Measurements from ENCODE around the gene TACR1.
"Not testable (repeated sequence)": the region's sequence is repeated elsewhere in the genome, so short reads cannot be mapped to it uniquely, and the experiment has no call there.

TACR1 gene, protein sequence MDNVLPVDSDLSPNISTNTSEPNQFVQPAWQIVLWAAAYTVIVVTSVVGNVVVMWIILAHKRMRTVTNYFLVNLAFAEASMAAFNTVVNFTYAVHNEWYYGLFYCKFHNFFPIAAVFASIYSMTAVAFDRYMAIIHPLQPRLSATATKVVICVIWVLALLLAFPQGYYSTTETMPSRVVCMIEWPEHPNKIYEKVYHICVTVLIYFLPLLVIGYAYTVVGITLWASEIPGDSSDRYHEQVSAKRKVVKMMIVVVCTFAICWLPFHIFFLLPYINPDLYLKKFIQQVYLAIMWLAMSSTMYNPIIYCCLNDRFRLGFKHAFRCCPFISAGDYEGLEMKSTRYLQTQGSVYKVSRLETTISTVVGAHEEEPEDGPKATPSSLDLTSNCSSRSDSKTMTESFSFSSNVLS

DNA sequence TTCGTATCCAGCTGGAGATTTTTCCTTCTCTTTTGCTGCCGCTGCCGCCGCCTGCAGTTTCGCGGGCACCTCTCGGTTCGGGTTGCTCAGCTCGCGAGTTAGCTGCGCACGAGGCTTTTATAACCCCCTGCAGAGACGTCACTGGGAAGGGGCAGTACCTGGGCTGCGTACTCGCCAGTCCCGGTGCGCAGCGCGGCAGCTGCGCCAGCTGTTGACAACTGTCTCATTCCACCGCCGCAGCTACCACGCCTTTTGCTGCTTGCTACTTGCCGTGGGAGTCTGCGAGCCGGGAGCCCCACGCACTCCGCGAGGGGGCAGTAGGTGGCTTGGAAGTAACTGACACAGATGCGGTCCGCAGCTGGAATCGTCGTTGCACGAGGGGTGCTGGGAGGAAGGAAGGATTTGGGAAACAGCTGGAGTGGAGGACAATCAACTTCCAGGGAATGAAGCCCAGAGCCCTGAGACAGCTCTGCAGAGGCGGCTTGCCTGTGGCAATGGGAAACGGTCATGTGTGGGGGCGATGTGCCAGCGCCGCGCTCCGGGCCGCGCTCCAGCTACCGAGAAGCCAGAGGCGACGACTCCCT is at the start of gene TACR1:
Gene TACR1 (minus strand): TSS at position 93 of the 584 bp plus-strand sequence. CDS start 586 bp downstream, outside the sequence.
- Histone ChIP-seq H3K9ac (ENCODE audit: low read depth, low read length) (peak within 1 kb of the TSS; percentile 43; the same call in 1 of the 2 replicates), H3K4me1 (ENCODE audit: insufficient read depth, low read length) (no peaks in the 10 kb centered on the region), H3K9me3 (ENCODE audit: control insufficient read depth, insufficient read depth, low read length) (no peaks in the 10 kb centered on the region), H3K36me3 (ENCODE audit: insufficient read depth, low read length) (no peaks in the 10 kb centered on the region)

DNA sequence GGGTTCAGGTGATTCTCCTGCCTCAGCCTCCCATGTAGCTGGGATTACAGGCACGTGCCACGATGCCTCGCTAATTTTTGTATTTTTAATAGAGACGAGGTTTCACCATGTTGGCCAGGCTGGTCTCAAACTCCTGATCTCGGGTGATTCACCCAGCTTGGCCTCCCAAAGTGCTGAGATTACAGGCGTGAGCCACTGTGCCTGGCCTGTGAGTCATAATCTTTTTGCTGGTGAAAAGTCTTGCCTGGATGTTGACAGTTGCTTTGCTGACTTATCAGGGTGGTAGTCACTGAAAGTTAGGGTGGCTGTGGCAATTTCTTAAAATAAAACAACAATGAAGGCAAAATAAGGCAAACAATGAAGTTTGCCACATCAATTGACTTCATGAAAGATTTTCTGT is 49.3 kb upstream of the TACR1 start:
- not testable (repeated sequence) for H3K36me3 ChIP-seq (ENCODE audit: insufficient read depth, low read length); H3K9ac ChIP-seq (ENCODE audit: low read depth, low read length); H3K4me1 ChIP-seq (ENCODE audit: insufficient read depth, low read length); H3K9me3 ChIP-seq (ENCODE audit: control insufficient read depth, insufficient read depth, low read length)

- H3K4me1 ChIP-seq (ENCODE audit: insufficient read depth, low read length): no peaks in the 10 kb centered on the region
- H3K36me3 ChIP-seq (ENCODE audit: insufficient read depth, low read length): no peaks in the 10 kb centered on the region
- peaks cover 10% of the 10 kb centered on the region; the same call in 1 of the 2 replicates for H3K9me3 ChIP-seq (ENCODE audit: control insufficient read depth, insufficient read depth, low read length)
- no peak overlapping the region for H3K9ac ChIP-seq (ENCODE audit: low read depth, low read length)
These were observed 47.3 kb upstream of the TACR1 start for GRCh38 chr2:75246441-75247167.

- Histone ChIP-seq H3K36me3 (ENCODE audit: insufficient read depth, low read length) (no peaks in the 10 kb centered on the region), H3K9me3 (ENCODE audit: control insufficient read depth, insufficient read depth, low read length) (peaks cover 10% of the 10 kb centered on the region; the same call in 1 of the 2 replicates), H3K4me1 (ENCODE audit: insufficient read depth, low read length) (no peaks in the 10 kb centered on the region), H3K9ac (ENCODE audit: low read depth, low read length) (no peak overlapping the region)
These were observed 43.9 kb upstream of the TACR1 start for GRCh38 chr2:75243219-75243618.

DNA sequence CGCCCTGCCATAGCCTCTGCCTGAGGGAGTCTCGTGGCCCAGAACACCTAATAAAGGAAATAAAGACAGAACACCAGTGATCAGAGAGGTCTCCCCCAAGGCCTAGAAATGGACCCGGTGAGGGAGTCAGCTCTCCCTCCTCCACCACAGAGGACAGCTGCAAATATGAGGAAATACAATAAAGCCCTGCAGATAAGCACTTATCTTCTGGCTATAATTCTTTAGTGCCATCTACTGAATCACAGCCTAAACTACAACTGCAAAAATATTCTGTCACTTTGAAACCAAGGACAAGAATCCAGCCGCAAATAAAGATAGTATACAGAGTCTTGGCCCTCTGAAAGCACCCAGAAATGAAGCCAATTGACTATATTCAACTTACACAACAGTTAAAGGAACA is 42.4 kb upstream of the TACR1 start:
- Histone ChIP-seq H3K4me1 (ENCODE audit: insufficient read depth, low read length) (no peaks in the 10 kb centered on the region), H3K9ac (ENCODE audit: low read depth, low read length) (no peak overlapping the region), H3K36me3 (ENCODE audit: insufficient read depth, low read length) (no peaks in the 10 kb centered on the region), H3K9me3 (ENCODE audit: control insufficient read depth, insufficient read depth, low read length) (peaks cover 10% of the 10 kb centered on the region; the same call in 1 of the 2 replicates)

DNA sequence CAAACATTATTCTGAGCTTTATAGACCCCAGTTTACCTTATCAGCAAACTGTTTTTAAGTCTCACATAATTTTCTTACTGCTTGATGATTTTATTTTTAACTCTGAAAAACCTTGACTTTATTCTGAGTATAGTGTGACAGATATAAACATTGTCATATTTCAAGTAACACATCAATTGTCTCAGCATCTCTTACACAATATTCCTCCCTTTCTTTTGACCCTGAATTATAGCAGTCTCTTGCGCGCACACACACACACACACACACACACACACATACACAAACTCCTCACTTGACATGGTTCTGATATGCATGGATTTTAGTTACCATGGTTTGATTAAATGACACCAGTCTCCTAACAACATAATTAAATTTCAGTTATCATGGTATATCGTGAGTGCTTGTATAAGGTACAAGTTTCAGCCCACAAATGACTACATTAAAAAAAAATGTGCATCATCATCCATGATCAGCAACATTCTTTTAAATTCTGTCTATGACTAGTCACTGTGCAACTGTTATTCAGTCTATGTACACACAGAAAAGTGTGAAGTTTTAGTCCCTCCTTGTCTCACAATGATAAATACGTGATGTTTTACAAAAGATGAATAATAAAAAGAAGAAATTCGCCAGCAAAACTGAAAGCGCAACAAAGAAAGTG is 39.5 kb upstream of the TACR1 start:
- Histone ChIP-seq H3K4me1 (ENCODE audit: insufficient read depth, low read length) (no peaks in the 10 kb centered on the region), H3K36me3 (ENCODE audit: insufficient read depth, low read length) (no peaks in the 10 kb centered on the region), H3K9me3 (ENCODE audit: control insufficient read depth, insufficient read depth, low read length) (peaks cover 10% of the 10 kb centered on the region; the same call in 1 of the 2 replicates), H3K9ac (ENCODE audit: low read depth, low read length) (no peak overlapping the region)

DNA sequence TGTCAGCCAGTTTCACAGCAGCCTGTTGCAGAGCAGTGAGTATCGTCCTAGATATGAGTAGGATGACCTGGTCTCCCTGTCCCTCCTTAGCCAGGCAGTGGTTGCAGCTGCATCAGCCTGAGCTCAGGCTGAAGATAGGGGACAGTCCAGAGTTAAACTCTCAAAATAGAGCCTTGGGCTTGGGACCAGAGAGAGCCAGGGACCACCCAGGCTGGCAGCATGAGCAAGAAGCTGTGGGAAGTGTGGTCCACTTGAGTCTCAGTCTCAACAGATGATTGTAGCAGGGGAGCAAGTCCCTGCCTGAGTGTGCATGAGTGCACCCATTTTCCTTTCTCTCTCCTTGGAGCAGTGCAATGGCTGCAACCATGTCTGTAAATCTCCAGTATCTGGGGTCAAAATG is 38.0 kb upstream of the TACR1 start:
- no peak overlapping the region for H3K9ac ChIP-seq (ENCODE audit: low read depth, low read length)
- H3K9me3 ChIP-seq (ENCODE audit: control insufficient read depth, insufficient read depth, low read length): no peaks in the 10 kb centered on the region
- H3K36me3 ChIP-seq (ENCODE audit: insufficient read depth, low read length): no peaks in the 10 kb centered on the region
- H3K4me1 ChIP-seq (ENCODE audit: insufficient read depth, low read length): no peaks in the 10 kb centered on the region

DNA sequence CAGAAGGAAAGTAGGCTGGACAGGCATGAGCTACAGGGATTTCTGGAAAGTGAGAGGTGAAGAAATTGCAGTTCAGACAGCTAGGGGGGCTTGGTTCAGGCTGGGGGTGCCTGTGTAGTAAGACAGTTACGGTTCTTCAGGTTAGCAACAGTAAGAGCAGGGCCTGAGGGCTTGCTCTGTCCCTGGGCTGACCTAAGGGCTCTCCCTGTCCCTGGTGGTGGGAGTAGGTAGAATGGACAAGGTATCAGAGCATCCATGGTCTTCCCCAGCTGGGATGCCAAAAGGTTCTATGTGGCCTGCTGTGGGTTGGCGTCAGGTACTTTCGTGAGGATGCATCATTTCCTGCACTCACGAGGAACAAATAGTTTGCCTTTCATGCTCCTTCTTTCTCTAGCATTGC is 34.6 kb upstream of the TACR1 start:
- Histone ChIP-seq H3K36me3 (ENCODE audit: insufficient read depth, low read length) (no peaks in the 10 kb centered on the region), H3K9me3 (ENCODE audit: control insufficient read depth, insufficient read depth, low read length) (no peaks in the 10 kb centered on the region), H3K9ac (ENCODE audit: low read depth, low read length) (no peak overlapping the region), H3K4me1 (ENCODE audit: insufficient read depth, low read length) (no peaks in the 10 kb centered on the region)

- Histone ChIP-seq H3K9me3 (ENCODE audit: control insufficient read depth, insufficient read depth, low read length) (peaks cover 3% of the 10 kb centered on the region; the same call in 1 of the 2 replicates), H3K4me1 (ENCODE audit: insufficient read depth, low read length) (peaks cover 4% of the 10 kb centered on the region; the same call in 1 of the 2 replicates), H3K36me3 (ENCODE audit: insufficient read depth, low read length) (no peaks in the 10 kb centered on the region), H3K9ac (ENCODE audit: low read depth, low read length) (no peak overlapping the region)
These were observed 27.3 kb upstream of the TACR1 start for GRCh38 chr2:75226617-75227016.

DNA sequence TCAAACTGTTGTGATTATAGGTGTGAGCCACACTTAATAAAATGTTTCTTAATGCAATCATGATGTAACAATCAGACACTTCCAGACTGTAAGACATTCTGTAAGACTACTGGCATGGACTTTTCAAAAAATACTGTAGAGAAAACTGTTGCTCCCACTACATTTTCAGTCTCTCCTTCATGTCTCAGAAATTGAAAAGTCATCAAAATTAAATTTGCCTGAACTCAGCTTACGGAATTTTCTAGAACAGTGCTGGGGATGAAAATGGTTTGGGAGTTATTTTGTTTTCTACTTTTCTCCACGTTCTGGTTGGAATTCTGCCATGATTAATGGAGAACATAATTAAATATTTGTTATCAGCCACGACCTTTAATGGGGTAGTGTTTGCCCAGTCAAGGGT is 26.8 kb upstream of the TACR1 start:
- Histone ChIP-seq H3K36me3 (ENCODE audit: insufficient read depth, low read length) (no peaks in the 10 kb centered on the region; the same call in 1 of the 2 replicates), H3K4me1 (ENCODE audit: insufficient read depth, low read length) (peaks cover 4% of the 10 kb centered on the region; the same call in 1 of the 2 replicates), H3K9ac (ENCODE audit: low read depth, low read length) (no peak overlapping the region; the same call in 1 of the 2 replicates), H3K9me3 (ENCODE audit: control insufficient read depth, insufficient read depth, low read length) (peaks cover 7% of the 10 kb centered on the region; the same call in 1 of the 2 replicates)

DNA sequence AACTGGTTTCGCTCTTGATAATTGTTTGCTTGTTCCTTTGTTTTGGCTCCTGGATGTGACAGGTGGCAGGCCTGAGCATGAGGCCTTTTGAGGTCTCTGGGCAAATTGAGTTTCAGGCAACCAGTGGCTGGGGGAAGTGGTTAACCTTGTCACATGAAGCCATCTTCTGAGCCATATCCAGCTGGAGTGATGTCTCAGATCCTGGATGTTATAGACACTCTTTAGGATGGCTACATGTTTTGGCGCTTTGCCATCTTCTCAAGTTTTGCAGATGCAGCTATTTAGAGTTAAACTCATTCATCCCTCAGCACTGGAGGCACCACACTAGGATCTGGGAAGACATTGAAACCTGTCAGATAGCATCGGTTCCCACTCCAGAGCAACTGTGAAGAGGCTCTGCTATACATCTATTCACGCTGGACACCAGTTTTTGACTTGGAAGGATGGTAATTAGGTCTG is 25.3 kb upstream of the TACR1 start:
- Histone ChIP-seq H3K9ac (ENCODE audit: low read depth, low read length) (no peak overlapping the region), H3K36me3 (ENCODE audit: insufficient read depth, low read length) (no peaks in the 10 kb centered on the region; the same call in 1 of the 2 replicates), H3K9me3 (ENCODE audit: control insufficient read depth, insufficient read depth, low read length) (peaks cover 12% of the 10 kb centered on the region), H3K4me1 (ENCODE audit: insufficient read depth, low read length) (peaks cover 4% of the 10 kb centered on the region; the same call in 1 of the 2 replicates)

- H3K9me3 ChIP-seq (ENCODE audit: control insufficient read depth, insufficient read depth, low read length): peaks cover 12% of the 10 kb centered on the region
- peaks cover 4% of the 10 kb centered on the region; the same call in 1 of the 2 replicates for H3K4me1 ChIP-seq (ENCODE audit: insufficient read depth, low read length)
- no peaks in the 10 kb centered on the region; the same call in 1 of the 2 replicates for H3K36me3 ChIP-seq (ENCODE audit: insufficient read depth, low read length)
- H3K9ac ChIP-seq (ENCODE audit: low read depth, low read length): no peak overlapping the region
These were observed 23.2 kb upstream of the TACR1 start for GRCh38 chr2:75222527-75222926.

- Histone ChIP-seq H3K36me3 (ENCODE audit: insufficient read depth, low read length) (no peaks in the 10 kb centered on the region; the same call in 1 of the 2 replicates), H3K9ac (ENCODE audit: low read depth, low read length) (no peak overlapping the region), H3K4me1 (ENCODE audit: insufficient read depth, low read length) (peaks cover 4% of the 10 kb centered on the region; the same call in 1 of the 2 replicates), H3K9me3 (ENCODE audit: control insufficient read depth, insufficient read depth, low read length) (peaks cover 12% of the 10 kb centered on the region)
These were observed 22.5 kb upstream of the TACR1 start for GRCh38 chr2:75221862-75222261.

DNA sequence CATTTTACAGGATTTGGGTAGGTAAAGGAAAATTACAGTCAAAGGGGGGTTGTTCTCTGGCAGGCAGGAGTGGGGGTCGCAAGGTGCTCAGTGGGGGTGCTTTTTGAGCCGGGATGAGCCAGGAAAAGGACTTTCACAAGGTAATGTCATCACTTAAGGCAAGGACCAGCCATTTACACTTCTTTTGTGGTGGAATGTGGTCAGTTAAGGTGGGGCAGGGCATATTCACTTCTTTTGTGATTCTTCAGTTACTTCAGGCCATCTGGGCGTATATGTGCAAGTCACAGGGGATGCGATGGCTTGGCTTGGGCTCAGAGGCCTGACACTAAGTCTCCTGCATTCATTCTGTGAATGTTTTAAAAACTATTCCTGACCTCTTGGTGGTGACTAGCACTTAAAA is 19.9 kb upstream of the TACR1 start:
- not testable (repeated sequence) for H3K36me3 ChIP-seq (ENCODE audit: insufficient read depth, low read length); H3K4me1 ChIP-seq (ENCODE audit: insufficient read depth, low read length); H3K9ac ChIP-seq (ENCODE audit: low read depth, low read length)
- peaks cover 12% of the 10 kb centered on the region for H3K9me3 ChIP-seq (ENCODE audit: control insufficient read depth, insufficient read depth, low read length)

Data from ES-I3 (cell line).